Neuronal stem cell (in vitro differentiated cells): Measurements from ENCODE around the gene NPPC.

Source experiments
- DNase-seq: peaks from one replicate; pipeline ENCODE4 v3.0.0-alpha.2; 2013; ENCODE audit warnings: low spot score
- H2AFZ ChIP-seq: one replicate; pipeline ENCODE4 v1.6.1; 2013; ENCODE audit warnings: mild to moderate bottlenecking, low read length, inconsistent platforms
- H2AK5ac ChIP-seq: 2 replicates; pipeline ENCODE4 v1.6.1; 2013; ENCODE audit warnings: low read depth, mild to moderate bottlenecking, inconsistent platforms, low read length, moderate library complexity, mixed read lengths
- H2BK120ac ChIP-seq: 2 replicates; pipeline ENCODE4 v1.6.1; 2013; ENCODE audit warnings: low read depth, mild to moderate bottlenecking, inconsistent platforms, low read length, moderate library complexity, mixed read lengths
- H2BK12ac ChIP-seq: one replicate; pipeline ENCODE4 v1.6.1; 2013; ENCODE audit warnings: low read length, inconsistent platforms
- H2BK15ac ChIP-seq: 2 replicates; pipeline ENCODE4 v1.6.1; 2013; ENCODE audit warnings: mild to moderate bottlenecking, low read length, inconsistent platforms, mixed read lengths
- H2BK5ac ChIP-seq: one replicate; pipeline ENCODE4 v1.6.1; 2013; ENCODE audit warnings: inconsistent platforms, mild to moderate bottlenecking, low read length, moderate library complexity
- H3K14ac ChIP-seq: one replicate; pipeline ENCODE4 v1.6.1; 2013; ENCODE audit warnings: low read length, inconsistent platforms
- H3K18ac ChIP-seq: 2 replicates; pipeline ENCODE4 v1.6.1; 2013; ENCODE audit warnings: low read length, inconsistent platforms
- H3K23ac ChIP-seq: 2 replicates; pipeline ENCODE4 v1.6.1; 2013; ENCODE audit warnings: low read depth, mild to moderate bottlenecking, mixed read lengths, low read length, inconsistent platforms; ENCODE audit not compliant: poor library complexity
- H3K27ac ChIP-seq: replicated peaks from 3 replicates; pipeline ENCODE4 v1.5.1; 2013; ENCODE audit warnings: low read length, inconsistent platforms
- H3K27me3 ChIP-seq, 3 experiments: 2 replicates each; pipeline ENCODE4 v1.6.1; 2013; ENCODE audit warnings: low read length in 3 of 3, mild to moderate bottlenecking in 2 of 3, inconsistent platforms in 1 of 3, low read depth in 1 of 3, mixed read lengths in 1 of 3, moderate library complexity in 1 of 3; ENCODE audit not compliant: control insufficient read depth in 3 of 3, insufficient read depth in 3 of 3
- H3K36me3 ChIP-seq, 2 donors: replicated peaks in 1 of 2; 2 replicates each; pipeline ENCODE4 v1.6.1; 2013; ENCODE audit warnings: low read length in 2 of 2; ENCODE audit not compliant: control insufficient read depth in 2 of 2, insufficient read depth in 2 of 2
- H3K4ac ChIP-seq: 2 replicates; pipeline ENCODE4 v1.6.1; 2013; ENCODE audit warnings: inconsistent platforms, mild to moderate bottlenecking, low read length, moderate library complexity
- H3K4me1 ChIP-seq, 2 donors: 1 replicate in 1 of 2; 2 replicates in 1 of 2; pipeline ENCODE4 v1.6.1; 2013; ENCODE audit warnings: low read length in 2 of 2, low read depth in 1 of 2; ENCODE audit not compliant: control insufficient read depth in 2 of 2, insufficient read depth in 1 of 2
- H3K4me2 ChIP-seq: one replicate; pipeline ENCODE4 v1.6.1; 2013; ENCODE audit warnings: mild to moderate bottlenecking, low read length, inconsistent platforms; ENCODE audit not compliant: insufficient read depth, poor library complexity, severe bottlenecking
- H3K4me3 ChIP-seq, 2 donors: 2 replicates each; pipeline ENCODE4 v1.5.1; 2013; ENCODE audit warnings: low read length in 2 of 2, mild to moderate bottlenecking in 2 of 2, inconsistent platforms in 1 of 2, moderate library complexity in 1 of 2
- H3K79me1 ChIP-seq: one replicate; pipeline ENCODE4 v1.6.1; 2013; ENCODE audit warnings: low read depth, mild to moderate bottlenecking, inconsistent platforms, low read length, moderate library complexity
- H3K9ac ChIP-seq: one replicate; pipeline ENCODE4 v1.6.1; 2013; ENCODE audit warnings: mild to moderate bottlenecking, low read depth, low read length, inconsistent platforms; ENCODE audit not compliant: poor library complexity
- H3K9me3 ChIP-seq, 2 donors: replicated peaks in 1 of 2; 2 replicates each; pipeline versions ENCODE3 to v1.6.1; 2013; ENCODE audit warnings: low read length in 2 of 2, mild to moderate bottlenecking in 2 of 2, inconsistent platforms in 1 of 2, low read depth in 1 of 2, mixed read lengths in 1 of 2, moderate library complexity in 1 of 2; ENCODE audit not compliant: control insufficient read depth in 2 of 2, insufficient read depth in 1 of 2
- H4K8ac ChIP-seq: one replicate; pipeline ENCODE4 v1.6.1; 2013; ENCODE audit warnings: low read depth, mild to moderate bottlenecking, inconsistent platforms, low read length, moderate library complexity
- H4K91ac ChIP-seq: one replicate; pipeline ENCODE4 v1.6.1; 2013; ENCODE audit warnings: low read length, low read depth, mild to moderate bottlenecking, inconsistent platforms; ENCODE audit not compliant: poor library complexity
- WGBS, 2 donors: extraction: QIAGEN DNeasy Blood & Tissue Kit; methylation state at CpG; one replicate each; pipeline ENCODE4 v1.1.7; 2013; ENCODE audit warnings: missing lambda C conversion rate in 2 of 2, mixed read lengths in 1 of 2; ENCODE audit not compliant: insufficient read length in 2 of 2, insufficient replicate concordance in 1 of 2; ENCODE audit errors: extremely low coverage in 2 of 2; 5-methylcytosine and 5-hydroxymethylcytosine counted together

Gene NPPC

DNA sequence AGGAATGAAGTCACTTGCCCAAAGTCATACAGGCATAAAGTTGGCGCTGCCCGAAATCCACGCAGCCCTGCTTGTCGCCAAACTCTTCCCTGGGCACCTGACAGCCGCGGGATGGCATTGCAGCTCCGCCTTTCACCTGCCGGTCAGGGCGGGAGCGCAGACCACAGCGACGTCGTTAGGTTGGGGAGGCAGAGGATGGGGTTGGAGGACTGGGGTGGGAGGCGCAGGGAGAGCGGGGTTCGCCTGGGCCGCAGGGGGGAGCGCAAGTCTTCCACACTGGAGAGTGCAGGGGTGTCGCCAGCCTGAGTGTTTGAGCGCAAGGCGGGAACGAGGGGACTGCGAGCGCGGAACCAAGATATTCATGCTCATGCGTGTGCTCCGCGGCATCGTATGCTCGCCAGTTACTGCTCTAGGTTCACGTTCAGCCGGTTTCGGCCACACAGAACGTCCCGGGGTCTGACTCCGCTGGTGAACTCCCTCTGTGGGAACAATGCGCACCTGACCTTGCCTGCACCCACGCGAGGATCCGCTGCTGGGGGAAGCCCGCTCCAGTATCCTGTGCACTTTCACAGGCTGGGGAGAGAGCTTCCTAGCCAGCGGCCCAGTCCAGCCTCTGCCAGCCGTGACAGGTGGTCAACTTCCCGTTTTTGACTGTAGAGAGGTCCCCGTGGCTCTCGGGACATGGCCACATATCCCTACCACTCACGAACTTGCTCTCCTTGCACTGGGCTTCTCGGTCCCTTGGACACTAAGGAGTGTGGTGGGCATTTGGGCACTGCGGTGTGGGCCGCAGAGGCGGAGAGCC lies 767 bp upstream of the NPPC start:
- peak overlapping the region; percentile 76 for H3K14ac ChIP-seq
- no peak overlapping the region for H4K8ac ChIP-seq
- no peak overlapping the region for H2BK5ac ChIP-seq
- peak overlapping the region; percentile 73 for H3K18ac ChIP-seq
- H3K27ac ChIP-seq, result no peak overlapping the region
- no peak overlapping the region for H3K4ac ChIP-seq
- peak; percentile 15 for DNase-seq
- no peaks in the 10 kb centered on the region for H3K36me3 ChIP-seq
- peaks cover 2% of the 10 kb centered on the region for H3K79me1 ChIP-seq
- WGBS, 2 donors, result no CpG with 5 or more reads among the region's 51 CpGs
- peak overlapping the region; percentile 99 for H3K4me2 ChIP-seq
- peak overlapping the region; percentile 83 for H3K9ac ChIP-seq
- H3K27me3 ChIP-seq, result peaks cover 16 to 68% (median 52%) of the 10 kb centered on the region in 3 experiments
- H3K23ac ChIP-seq, result peak overlapping the region; percentile 89
- H3K4me1 ChIP-seq, result peaks cover 15 to 19% of the 10 kb centered on the region in 2 donors
- H3K4me3 ChIP-seq, result peak overlapping the region; percentile 59 to 85
- H2AK5ac ChIP-seq, result peak overlapping the region; percentile 76
- peak overlapping the region; percentile 64 for H2BK15ac ChIP-seq
- H2AFZ ChIP-seq, result peak overlapping the region; percentile 98
- no peak overlapping the region for H2BK120ac ChIP-seq
- no peak overlapping the region for H4K91ac ChIP-seq
- no peak overlapping the region for H2BK12ac ChIP-seq
- no peaks in the 10 kb centered on the region for H3K9me3 ChIP-seq

DNA sequence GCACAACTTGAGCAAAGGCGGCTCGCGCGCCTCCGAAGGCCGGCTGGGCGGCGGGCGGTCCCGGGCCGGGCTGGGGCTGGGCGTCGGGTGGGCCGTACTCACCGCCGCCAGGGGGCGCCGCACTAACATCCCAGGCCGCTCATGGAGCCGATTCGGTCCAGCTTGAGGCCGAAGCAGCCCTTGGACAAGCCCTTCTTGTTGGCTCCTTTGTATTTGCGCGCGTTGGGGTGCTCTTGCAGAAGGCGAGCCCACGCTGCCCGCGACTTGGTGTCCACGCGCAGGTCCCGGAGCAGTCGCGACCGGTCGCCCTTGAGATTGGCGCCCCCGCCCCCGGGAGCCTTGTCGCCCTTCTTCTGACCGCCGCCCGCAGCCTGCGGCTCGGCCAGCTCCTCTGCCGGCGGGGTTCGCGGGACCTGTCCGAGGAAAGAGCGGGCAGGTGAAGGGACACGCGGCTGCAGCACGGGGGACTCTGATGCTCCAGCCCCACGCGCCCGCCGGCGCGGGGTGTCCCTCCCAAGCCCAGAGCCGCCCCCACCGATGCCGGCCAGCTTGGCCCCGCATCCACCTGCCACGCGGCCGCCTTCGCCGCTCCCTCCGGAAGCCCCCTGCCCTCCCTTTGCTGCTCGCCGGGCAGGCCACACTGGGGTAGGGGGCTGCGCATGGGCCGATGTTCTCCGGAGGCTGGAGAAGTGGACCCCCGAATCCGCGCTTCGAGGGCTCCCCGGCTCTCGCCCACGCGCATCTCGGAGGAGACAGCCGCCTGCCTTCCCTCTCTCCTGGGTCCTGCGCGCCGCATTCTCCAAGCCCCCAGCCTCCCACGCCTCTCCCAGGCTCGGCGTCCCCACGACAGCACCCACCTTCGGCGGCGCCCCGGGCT lies 655 bp downstream of the NPPC start:
- no peak overlapping the region for H3K27ac ChIP-seq
- no peaks in the 10 kb centered on the region for H3K36me3 ChIP-seq
- H2AFZ ChIP-seq, result peak overlapping the region; percentile 98
- H3K14ac ChIP-seq, result peak overlapping the region; percentile 42
- H3K4me1 ChIP-seq, result peaks cover 15 to 19% of the 10 kb centered on the region in 2 donors
- peak overlapping the region; percentile 99 for H3K4me2 ChIP-seq
- no peak overlapping the region for H4K91ac ChIP-seq
- no peak overlapping the region for H4K8ac ChIP-seq
- no peaks in the 10 kb centered on the region for H3K9me3 ChIP-seq
- DNase-seq, result peak; percentile 82
- H3K27me3 ChIP-seq, result peaks cover 16 to 55% (median 52%) of the 10 kb centered on the region in 3 experiments
- H3K4me3 ChIP-seq, result peak overlapping the region; percentile 59 to 85
- H3K18ac ChIP-seq, result peak overlapping the region; percentile 95
- WGBS, 2 donors, result no CpG with 5 or more reads among the region's 96 CpGs
- H3K79me1 ChIP-seq, result peaks cover 2% of the 10 kb centered on the region
- no peak overlapping the region for H3K4ac ChIP-seq
- peak overlapping the region; percentile 89 for H3K23ac ChIP-seq
- peak overlapping the region; percentile 68 for H2AK5ac ChIP-seq
- H2BK5ac ChIP-seq, result no peak overlapping the region
- H2BK15ac ChIP-seq, result peak overlapping the region; percentile 51
- no peak overlapping the region for H2BK12ac ChIP-seq
- no peak overlapping the region for H2BK120ac ChIP-seq
- peak overlapping the region; percentile 82 for H3K9ac ChIP-seq

DNA sequence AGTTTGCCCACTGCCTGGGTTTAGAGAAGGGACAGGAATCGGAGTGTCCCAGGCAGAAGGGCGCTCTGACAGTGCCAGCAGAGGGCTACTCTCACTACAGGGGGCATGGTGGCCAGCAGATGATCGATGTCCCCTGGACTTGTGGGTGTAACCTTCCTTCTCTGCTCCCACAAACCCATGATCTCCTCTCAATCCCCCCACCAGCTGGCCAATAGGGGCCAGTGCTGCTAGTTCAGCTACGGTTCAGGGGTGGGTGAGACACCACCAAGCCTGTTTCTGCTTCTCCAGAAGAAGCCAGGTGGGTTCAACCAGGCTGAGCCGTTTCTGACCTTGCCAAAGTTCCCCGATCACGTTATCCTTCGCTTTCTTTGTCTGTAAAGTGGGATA lies 1.3 kb downstream of the NPPC start:
- DNase-seq, result peak; percentile 12
- peak overlapping the region; percentile 99 for H3K4me2 ChIP-seq
- H3K14ac ChIP-seq, result peak overlapping the region; percentile 31
- H2BK12ac ChIP-seq, result no peak overlapping the region
- peaks cover 15 to 19% of the 10 kb centered on the region in 2 donors for H3K4me1 ChIP-seq
- H2BK120ac ChIP-seq, result no peak overlapping the region
- H3K18ac ChIP-seq, result peak overlapping the region; percentile 63
- peak overlapping the region; percentile 11 to 59 for H3K4me3 ChIP-seq
- H3K36me3 ChIP-seq, result no peaks in the 10 kb centered on the region
- H3K27ac ChIP-seq, result no peak overlapping the region
- no peak overlapping the region for H3K4ac ChIP-seq
- H2AFZ ChIP-seq, result peak overlapping the region; percentile 98
- peak overlapping the region; percentile 2 for H3K23ac ChIP-seq
- peaks cover 2% of the 10 kb centered on the region for H3K79me1 ChIP-seq
- H4K91ac ChIP-seq, result no peak overlapping the region
- H3K9ac ChIP-seq, result peak overlapping the region; percentile 79
- H3K9me3 ChIP-seq, result no peaks in the 10 kb centered on the region
- H3K27me3 ChIP-seq, result peaks cover 16 to 52% (median 50%) of the 10 kb centered on the region in 3 experiments
- peak overlapping the region; percentile 26 for H4K8ac ChIP-seq
- no CpG with 5 or more reads among the region's 8 CpGs for WGBS, 2 donors
- H2AK5ac ChIP-seq, result no peak overlapping the region
- H2BK5ac ChIP-seq, result no peak overlapping the region
- no peak overlapping the region for H2BK15ac ChIP-seq
